Neuron (in vitro differentiated cells): ENCODE results near the gene PKIG.

Experiments
- H2AFZ ChIP-seq: one replicate; pipeline ENCODE4 v1.6.1; 2013; ENCODE audit warnings: low read depth, mild to moderate bottlenecking, inconsistent platforms, low read length, moderate library complexity
- H3K27me3 ChIP-seq: one replicate; pipeline ENCODE4 v1.6.1; 2013; ENCODE audit warnings: low read length; ENCODE audit not compliant: insufficient read depth
- H3K36me3 ChIP-seq: one replicate; pipeline ENCODE4 v1.6.1; 2013; ENCODE audit warnings: low read length; ENCODE audit not compliant: insufficient read depth
- H3K4me1 ChIP-seq: one replicate; pipeline ENCODE4 v1.6.1; 2013; ENCODE audit warnings: low read length; ENCODE audit not compliant: insufficient read depth
- H3K4me3 ChIP-seq: 2 replicates; pipeline ENCODE4 v1.5.1; 2013; ENCODE audit warnings: mild to moderate bottlenecking, low read length, moderate library complexity
- H3K9me3 ChIP-seq: one replicate; pipeline ENCODE4 v1.6.1; 2013; ENCODE audit warnings: low read length

Gene PKIG

DNA sequence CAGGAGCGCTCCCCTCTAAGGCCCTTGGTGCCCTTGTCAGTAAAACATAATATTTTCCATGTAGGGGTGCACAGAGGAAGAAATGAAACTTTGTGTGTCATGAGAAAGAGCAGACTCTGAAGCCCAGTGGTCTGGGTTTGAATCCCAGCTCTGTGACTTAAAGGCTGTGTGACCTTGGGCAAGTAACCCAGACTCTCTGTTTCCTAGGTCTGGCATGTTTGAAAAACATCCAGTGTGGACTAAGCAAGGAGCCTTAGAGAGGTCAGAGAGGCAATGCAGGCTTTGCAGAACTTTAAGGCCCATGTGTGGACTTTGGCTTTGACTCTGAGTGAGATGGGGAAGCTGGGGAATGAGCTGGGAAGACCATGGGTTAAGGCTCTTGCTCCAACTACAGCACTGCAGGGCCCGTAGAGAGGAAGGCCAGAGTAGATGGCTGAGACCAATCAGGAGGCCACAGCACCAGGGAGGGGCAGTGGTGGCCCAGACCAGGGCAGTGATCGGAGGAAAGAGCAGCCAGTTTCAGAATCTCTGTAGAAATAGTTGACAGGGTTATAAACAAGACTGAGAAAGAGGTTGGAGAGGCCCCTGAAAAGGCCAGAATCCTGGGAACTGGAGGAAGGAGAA lies 50.9 kb downstream of the PKIG start:
- no peaks in the 10 kb centered on the region for H3K27me3 ChIP-seq
- H3K4me3 ChIP-seq = no peak overlapping the region
- no peak overlapping the region for H2AFZ ChIP-seq
- peaks cover 4% of the 10 kb centered on the region for H3K4me1 ChIP-seq
- no peaks in the 10 kb centered on the region for H3K36me3 ChIP-seq
- H3K9me3 ChIP-seq = no peaks in the 10 kb centered on the region

DNA sequence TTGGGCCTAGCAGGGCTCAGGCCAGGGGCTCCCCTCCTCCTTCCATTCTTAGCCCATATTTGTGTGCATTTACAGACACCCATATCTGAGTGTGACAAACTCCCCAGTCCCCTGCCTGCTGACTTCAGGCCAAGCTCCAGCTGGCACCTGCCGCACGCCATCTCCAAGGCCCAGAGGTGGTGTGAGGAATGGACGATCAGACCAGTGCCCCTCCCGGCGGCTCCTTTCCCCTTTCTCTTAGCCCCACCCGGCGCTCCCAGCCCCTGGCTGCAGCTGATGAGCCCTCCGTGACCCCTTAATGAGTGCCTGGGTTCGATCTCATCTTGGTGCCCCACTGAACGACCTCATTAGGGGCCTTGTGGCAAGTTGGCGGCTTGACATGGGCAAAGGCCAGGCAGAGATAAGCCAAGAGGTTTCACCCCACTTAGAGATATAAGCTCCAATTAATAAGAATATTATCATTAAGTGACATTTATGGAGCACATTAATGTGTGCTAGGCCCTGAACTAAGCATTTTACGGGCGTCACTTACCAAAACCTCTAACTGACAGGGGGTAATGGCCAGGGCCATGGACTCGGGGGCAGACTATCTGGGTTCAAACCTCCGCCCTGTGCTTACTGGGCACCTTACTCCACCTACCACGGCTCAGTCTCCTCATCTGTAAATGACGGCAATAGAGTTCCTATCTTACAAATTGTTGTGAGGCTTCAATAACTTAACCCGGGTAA lies 51.7 kb downstream of the PKIG start:
- Histone ChIP-seq H3K36me3 (no peaks in the 10 kb centered on the region), H3K27me3 (no peaks in the 10 kb centered on the region), H3K4me1 (peaks cover 4% of the 10 kb centered on the region), H3K9me3 (no peaks in the 10 kb centered on the region), H3K4me3 (no peak overlapping the region), H2AFZ (no peak overlapping the region)

DNA sequence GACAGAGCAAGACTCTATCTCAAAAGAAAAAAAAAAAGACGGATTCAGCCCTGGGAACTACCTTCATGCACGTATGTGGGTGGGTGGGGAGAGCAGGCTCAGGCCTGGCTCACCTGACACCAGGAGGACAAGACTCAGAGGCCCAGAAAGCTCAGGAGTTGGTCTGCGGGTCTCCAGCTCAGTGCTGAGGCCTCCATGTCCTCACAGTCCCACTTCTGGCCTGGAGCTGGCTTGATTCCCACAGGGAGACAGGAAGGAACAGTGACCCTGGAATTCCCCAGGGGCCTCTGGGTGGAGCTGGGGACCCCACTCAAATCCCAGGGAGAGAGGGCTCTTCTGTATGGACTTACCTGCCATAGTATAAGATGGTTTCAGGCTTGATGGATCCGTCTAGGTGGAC lies 53.5 kb downstream of the PKIG start:
- no peaks in the 10 kb centered on the region for H3K27me3 ChIP-seq
- H3K36me3 ChIP-seq = no peaks in the 10 kb centered on the region
- H2AFZ ChIP-seq = no peak overlapping the region
- no peaks in the 10 kb centered on the region for H3K9me3 ChIP-seq
- no peak overlapping the region for H3K4me3 ChIP-seq
- H3K4me1 ChIP-seq = peaks cover 4% of the 10 kb centered on the region

DNA sequence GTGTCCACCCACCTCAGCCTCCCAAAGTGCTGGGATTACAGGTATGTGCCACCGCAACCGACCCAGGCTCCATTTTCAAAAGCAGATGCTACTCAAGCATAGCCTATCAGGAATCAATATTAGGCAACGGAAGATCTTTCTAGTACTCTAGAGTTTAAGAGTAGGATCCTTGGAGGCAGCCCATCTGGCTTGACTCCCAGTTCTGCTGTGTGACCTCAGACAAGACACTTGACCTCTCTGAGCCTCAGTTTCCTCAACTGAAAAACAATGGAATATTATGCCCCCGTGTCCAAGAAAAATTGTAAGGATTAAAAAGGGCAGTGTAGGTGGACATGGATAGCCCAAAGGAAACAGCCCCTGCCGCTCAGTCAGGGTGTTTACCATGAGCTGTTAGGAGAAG lies 54.7 kb downstream of the PKIG start:
- no peak overlapping the region for H3K4me3 ChIP-seq
- peaks cover 5% of the 10 kb centered on the region for H3K4me1 ChIP-seq
- no peak overlapping the region for H2AFZ ChIP-seq
- H3K36me3 ChIP-seq = no peaks in the 10 kb centered on the region
- no peaks in the 10 kb centered on the region for H3K27me3 ChIP-seq
- H3K9me3 ChIP-seq = no peaks in the 10 kb centered on the region

DNA sequence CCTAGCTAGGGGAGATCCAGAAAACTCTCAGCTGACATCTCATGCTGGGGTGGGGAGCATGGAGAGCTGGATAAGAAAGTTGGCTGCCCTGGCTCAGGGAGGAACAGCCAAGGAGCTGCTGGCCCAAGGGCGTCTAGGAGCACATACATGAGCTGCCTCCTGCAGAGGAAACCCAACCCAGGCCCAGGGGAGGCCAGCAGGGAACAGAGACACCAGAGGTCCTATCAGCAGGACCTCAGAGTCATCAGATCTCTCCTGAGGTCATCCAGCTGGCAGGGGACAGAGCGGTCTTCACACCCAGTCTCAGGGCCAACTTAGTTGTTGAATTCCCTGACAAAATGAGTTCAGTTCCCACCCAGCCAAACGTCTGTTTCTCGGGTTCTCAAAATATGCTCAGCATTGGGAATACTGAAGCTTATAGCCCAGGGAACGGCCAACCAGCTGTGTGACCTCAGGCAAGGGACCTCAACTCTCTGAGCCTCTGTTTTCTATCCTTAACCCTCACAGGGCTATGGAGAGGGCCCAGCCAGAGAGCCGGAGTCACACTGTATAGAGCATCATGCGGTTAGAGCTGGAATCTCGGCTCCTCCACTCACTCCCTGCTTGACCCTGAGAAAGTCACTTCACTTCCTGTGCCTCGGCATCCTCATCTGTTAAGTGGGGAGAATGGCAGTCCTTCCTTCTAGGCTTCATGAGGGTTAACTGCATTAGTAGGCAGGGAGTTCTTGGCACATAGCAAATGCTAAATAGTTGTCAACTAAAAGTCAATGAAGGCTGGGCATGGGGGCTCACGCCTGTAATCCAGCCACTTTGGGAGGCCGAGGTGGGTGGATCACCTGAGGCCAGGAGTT lies 55.4 kb downstream of the PKIG start:
- no peaks in the 10 kb centered on the region for H3K27me3 ChIP-seq
- H3K36me3 ChIP-seq = no peaks in the 10 kb centered on the region
- H3K9me3 ChIP-seq = no peaks in the 10 kb centered on the region
- H2AFZ ChIP-seq = no peak overlapping the region
- H3K4me1 ChIP-seq = peaks cover 8% of the 10 kb centered on the region
- no peak overlapping the region for H3K4me3 ChIP-seq

DNA sequence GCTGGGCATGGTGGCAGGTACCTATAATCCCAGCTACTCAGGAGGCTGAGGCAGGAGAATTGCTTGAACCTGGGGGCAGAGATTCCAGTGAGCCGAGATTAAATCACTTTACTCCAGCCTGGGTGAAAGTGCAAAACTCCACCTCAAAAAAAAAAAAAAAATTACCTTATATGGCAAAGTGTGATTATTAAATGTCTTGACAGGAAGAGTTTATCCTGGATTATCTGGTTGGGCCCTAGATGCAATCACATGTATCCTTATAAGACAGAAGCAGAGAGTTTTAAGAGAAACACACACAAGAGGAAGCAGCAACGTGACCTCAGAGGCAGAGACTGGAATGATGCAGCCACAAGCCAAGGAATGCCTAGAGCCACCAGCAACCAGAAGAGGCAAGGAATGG lies 58.1 kb downstream of the PKIG start:
- no peaks in the 10 kb centered on the region for H3K9me3 ChIP-seq
- no peaks in the 10 kb centered on the region for H3K27me3 ChIP-seq
- peaks cover 22% of the 10 kb centered on the region for H3K4me1 ChIP-seq
- no peak overlapping the region for H2AFZ ChIP-seq
- H3K4me3 ChIP-seq = no peak overlapping the region
- H3K36me3 ChIP-seq = no peaks in the 10 kb centered on the region

DNA sequence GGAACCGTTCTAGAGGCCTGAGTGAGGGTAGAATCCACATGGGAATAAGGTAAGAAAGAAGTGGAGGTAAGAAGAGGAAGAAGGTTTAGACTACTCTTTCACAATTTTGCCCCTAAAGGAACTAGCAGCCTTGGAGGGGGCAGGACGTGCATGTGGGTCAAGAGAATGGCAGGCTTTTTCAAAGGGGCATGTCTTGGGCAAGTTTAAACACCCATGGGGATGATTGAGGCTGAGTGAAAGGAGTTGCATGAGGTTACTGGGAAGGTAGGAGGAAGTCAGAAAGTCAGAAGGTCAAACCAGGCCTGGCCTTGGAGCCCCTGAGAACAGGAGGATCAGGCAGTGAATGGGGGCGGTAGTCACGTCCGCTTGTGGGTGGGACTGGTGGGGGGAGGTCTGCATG lies 58.9 kb downstream of the PKIG start:
- peaks cover 27% of the 10 kb centered on the region for H3K4me1 ChIP-seq
- H3K36me3 ChIP-seq = no peaks in the 10 kb centered on the region
- no peaks in the 10 kb centered on the region for H3K27me3 ChIP-seq
- H2AFZ ChIP-seq = no peak overlapping the region
- no peaks in the 10 kb centered on the region for H3K9me3 ChIP-seq
- no peak overlapping the region for H3K4me3 ChIP-seq

DNA sequence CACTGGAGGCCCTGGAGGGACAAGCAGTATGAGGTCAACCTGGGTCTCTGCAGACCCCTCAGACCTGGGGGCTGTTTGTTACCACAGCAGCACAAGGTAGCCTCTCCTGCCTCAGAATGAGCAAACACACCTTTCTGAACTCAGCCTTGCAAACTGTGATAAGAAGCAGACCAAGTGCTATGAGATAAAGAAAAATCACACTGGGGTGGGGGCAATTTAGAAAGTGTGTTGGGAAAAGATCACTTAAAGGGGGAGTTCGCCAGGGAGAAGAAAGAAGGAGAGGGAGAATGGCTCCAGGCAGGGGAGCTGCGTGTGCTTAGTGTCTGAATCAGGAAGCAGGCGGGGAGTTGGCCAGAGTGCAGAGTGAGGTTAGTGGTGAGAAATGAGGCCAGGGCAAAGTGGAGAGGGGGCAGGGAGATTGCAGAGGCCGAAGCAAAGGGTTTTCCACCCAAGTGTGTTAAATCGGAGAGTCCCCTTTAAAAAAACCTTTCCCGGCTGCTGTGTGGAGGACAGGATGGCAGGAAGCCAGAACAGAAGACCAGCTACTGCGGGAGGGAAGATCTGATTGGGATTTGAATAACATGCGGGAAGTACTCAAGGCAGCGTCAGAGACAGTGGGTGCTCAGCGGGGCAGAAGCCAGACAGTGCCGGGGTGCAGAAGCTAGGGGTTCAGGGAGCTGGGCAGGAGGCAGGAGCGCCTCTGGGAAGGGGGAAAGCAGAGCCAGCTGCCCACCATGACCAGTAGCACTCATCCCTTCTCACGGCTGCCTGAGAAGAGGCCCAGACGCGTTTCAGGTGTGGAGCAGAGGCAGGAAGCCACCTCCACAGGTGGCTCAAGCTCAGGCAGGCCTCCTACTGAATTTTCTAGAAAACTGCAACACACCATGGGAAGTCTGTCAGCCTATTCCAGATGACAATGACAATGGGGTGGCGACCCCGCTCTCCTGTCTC lies 60.1 kb downstream of the PKIG start:
- Histone ChIP-seq H3K4me1 (peaks cover 32% of the 10 kb centered on the region), H2AFZ (peak overlapping the region; percentile 59), H3K27me3 (no peaks in the 10 kb centered on the region), H3K36me3 (no peaks in the 10 kb centered on the region), H3K9me3 (no peaks in the 10 kb centered on the region), H3K4me3 (peak overlapping the region; percentile 36)

DNA sequence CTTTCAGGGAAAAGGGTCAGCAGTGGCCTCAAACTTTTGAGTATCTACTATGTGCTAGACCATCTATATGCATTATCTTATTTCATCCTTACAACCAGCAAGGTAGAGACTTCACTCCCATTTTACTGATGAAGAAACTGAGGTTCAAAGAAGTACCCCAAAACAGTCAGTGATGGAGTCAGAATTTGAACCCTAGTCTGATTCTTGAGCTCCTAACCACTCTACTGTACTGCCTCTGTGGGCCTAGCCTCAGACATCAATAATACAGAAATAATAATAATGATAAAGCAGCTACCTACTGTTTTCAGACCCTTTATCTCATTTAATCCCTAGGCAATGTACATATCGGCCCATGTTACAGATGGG lies 60.8 kb downstream of the PKIG start:
- Histone ChIP-seq H3K4me1 (peaks cover 32% of the 10 kb centered on the region), H3K27me3 (no peaks in the 10 kb centered on the region), H3K36me3 (no peaks in the 10 kb centered on the region), H3K4me3 (peak overlapping the region; percentile 36), H3K9me3 (no peaks in the 10 kb centered on the region), H2AFZ (no peak overlapping the region)

DNA sequence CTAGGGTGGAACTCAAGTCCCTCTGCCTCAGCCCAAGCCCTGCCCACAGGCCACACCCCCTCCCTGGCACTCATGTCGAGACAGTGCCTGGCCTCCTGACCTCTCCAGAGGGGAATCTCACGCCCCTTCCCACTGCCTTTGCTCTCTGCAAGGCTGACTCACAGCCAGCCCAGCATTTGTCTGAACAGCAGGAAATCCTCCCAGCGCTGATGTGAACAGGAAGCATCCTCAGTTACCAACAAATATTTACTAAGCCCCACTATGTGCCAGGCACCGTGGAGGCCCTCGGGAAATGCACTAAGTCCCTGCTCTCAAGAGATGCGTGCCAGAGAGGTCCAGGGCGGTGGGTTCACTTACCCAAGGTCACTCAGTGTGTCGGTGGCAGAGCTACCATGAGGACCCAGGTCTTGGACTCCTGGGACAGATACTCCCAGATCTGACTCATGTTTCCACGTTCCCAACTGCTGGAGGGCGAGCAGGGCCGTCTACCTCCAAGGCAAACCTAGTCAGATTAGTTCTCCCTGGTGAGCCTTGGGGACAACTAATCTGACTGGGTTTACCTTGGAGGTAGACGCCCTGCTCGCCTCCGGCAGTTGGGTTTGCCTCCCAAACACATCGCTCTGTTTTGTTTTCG lies 61.3 kb downstream of the PKIG start:
- H2AFZ ChIP-seq = no peak overlapping the region
- H3K36me3 ChIP-seq = no peaks in the 10 kb centered on the region
- H3K27me3 ChIP-seq = no peaks in the 10 kb centered on the region
- no peak overlapping the region for H3K4me3 ChIP-seq
- H3K4me1 ChIP-seq = peaks cover 32% of the 10 kb centered on the region
- H3K9me3 ChIP-seq = no peaks in the 10 kb centered on the region

DNA sequence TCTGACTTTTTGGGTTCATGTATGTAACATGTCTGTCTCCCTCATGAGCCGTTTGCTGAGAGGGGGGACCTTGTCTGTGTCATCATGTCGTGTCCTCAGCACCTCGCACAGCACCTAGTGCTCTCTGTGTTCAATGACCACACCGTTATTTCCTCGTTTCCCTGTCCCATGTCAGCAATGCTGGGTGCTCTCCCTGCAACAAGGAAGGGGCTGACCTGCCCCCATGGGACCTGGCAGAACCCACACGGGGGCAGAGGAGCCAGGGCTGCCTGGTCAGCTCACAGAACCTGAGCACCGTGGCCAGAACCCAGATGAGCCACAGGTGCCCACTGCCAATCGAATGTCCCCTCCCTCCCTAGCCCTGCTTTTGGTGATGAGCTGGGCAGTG lies 61.8 kb downstream of the PKIG start:
- no peaks in the 10 kb centered on the region for H3K27me3 ChIP-seq
- no peaks in the 10 kb centered on the region for H3K36me3 ChIP-seq
- H2AFZ ChIP-seq = no peak overlapping the region
- peaks cover 32% of the 10 kb centered on the region for H3K4me1 ChIP-seq
- no peaks in the 10 kb centered on the region for H3K9me3 ChIP-seq
- H3K4me3 ChIP-seq = no peak overlapping the region

DNA sequence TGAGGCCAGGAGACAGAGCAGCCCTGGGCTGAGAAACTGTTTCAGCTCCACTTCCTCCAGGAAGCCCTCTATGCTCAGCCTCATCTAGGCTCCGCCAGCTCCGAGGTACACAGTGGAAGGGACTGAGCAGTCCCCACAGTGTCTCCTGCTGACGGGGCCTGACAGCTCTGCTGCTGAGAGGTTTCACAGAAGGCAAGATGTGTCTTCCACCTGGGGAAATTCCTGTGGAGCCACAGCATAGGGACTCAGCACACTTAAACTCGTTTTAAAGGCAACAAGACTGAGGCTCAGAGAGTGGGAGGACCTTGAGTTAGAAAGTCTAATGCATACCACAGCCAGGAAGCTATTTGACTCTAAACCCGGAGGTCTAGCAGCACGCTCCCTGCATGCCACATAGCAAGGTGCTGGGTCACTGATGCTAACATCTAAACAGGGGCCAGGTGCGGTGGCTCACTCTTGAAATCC lies 62.3 kb downstream of the PKIG start:
- Histone ChIP-seq H3K4me3 (no peak overlapping the region), H2AFZ (no peak overlapping the region)

More for the DNA sequence above, 62.3 kb downstream of the PKIG start:
- no peaks in the 10 kb centered on the region for H3K9me3 ChIP-seq
- H3K27me3 ChIP-seq = no peaks in the 10 kb centered on the region
- no peaks in the 10 kb centered on the region for H3K36me3 ChIP-seq
- H3K4me1 ChIP-seq = peaks cover 32% of the 10 kb centered on the region
